Transverse colon (tissue), 4 donors: ENCODE measurements around the gene EIF6.

Source experiments
- POLR2A ChIP-seq: fragments of 450-650 bp; IDR thresholded peaks from one replicate; pipeline ENCODE4 v1.6.1; 2016; ENCODE audit warnings: antibody characterized with exemption, mild to moderate bottlenecking, moderate library complexity
- POLR2AphosphoS5 ChIP-seq, 3 donors: sonication (generic); formaldehyde crosslinking; IDR thresholded peaks; one replicate each; pipeline ENCODE4 v1.6.1; 2016; ENCODE audit warnings: antibody characterized with exemption in 3 of 3
- TF ChIP-seq, protein P1 (sequence below), 5 experiments: fragments of 200-600 bp in 3 of 5; fragments of 450-650 bp in 2 of 5; sonication (generic) in 3 of 5; IDR thresholded peaks; 1 replicate in 2 of 5; 2 replicates in 3 of 5; pipeline ENCODE4 v1.5.1; 2016 to 2017; ENCODE audit warnings: antibody characterized with exemption in 5 of 5, inconsistent platforms in 3 of 5, mild to moderate bottlenecking in 2 of 5, moderate library complexity in 1 of 5

DNA sequence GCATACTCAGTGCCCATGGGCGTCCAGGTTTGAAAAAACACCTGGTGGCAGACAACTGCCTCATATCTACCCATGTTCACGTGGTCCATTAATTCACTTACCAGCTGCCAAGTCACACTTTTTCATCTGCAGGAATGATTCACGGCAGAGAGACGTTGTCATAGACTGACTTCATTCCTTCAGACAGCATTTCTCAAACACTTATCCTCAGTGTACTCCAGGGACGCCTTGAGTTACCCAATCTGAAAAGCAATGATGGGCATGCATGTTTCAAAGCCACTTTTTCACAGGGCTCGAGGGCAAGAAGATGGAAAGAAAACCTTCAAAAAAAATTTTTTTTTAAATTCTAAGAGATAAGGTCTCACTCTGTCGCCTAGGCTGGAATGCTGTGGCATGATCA, 12.7 kb downstream of the EIF6 start:
- TF ChIP-seq, protein P1, sequence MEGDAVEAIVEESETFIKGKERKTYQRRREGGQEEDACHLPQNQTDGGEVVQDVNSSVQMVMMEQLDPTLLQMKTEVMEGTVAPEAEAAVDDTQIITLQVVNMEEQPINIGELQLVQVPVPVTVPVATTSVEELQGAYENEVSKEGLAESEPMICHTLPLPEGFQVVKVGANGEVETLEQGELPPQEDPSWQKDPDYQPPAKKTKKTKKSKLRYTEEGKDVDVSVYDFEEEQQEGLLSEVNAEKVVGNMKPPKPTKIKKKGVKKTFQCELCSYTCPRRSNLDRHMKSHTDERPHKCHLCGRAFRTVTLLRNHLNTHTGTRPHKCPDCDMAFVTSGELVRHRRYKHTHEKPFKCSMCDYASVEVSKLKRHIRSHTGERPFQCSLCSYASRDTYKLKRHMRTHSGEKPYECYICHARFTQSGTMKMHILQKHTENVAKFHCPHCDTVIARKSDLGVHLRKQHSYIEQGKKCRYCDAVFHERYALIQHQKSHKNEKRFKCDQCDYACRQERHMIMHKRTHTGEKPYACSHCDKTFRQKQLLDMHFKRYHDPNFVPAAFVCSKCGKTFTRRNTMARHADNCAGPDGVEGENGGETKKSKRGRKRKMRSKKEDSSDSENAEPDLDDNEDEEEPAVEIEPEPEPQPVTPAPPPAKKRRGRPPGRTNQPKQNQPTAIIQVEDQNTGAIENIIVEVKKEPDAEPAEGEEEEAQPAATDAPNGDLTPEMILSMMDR (IDR thresholded peaks at IDR 0.05) = no peak
- TF ChIP-seq POLR2AphosphoS5 (IDR thresholded peaks at IDR 0.05) = no peak
- no peak for TF ChIP-seq POLR2A
